Ovary (tissue), 3 donors: ENCODE measurements around the gene A1BG.

ENCODE experiments used
- EP300 ChIP-seq: sonication (generic); formaldehyde crosslinking; IDR thresholded peaks from one replicate; pipeline ENCODE4 v1.6.1; 2017; ENCODE audit warnings: antibody characterized with exemption
- POLR2A ChIP-seq: fragments of 450-650 bp; IDR thresholded peaks from one replicate; pipeline ENCODE4 v1.6.1; 2017; ENCODE audit warnings: antibody characterized with exemption, mild to moderate bottlenecking, moderate library complexity
- TF ChIP-seq, protein P1 (sequence below), 3 donors: fragments of 450-650 bp in 2 of 3; fragments of 200-600 bp in 1 of 3; IDR thresholded peaks; one replicate each; pipeline versions ENCODE4 v1.5.1 to v1.8.0; 2016 to 2022; ENCODE audit warnings: antibody characterized with exemption in 3 of 3, mild to moderate bottlenecking in 1 of 3
- donor health status: DM: no; HTN: no; CAD: no.

DNA sequence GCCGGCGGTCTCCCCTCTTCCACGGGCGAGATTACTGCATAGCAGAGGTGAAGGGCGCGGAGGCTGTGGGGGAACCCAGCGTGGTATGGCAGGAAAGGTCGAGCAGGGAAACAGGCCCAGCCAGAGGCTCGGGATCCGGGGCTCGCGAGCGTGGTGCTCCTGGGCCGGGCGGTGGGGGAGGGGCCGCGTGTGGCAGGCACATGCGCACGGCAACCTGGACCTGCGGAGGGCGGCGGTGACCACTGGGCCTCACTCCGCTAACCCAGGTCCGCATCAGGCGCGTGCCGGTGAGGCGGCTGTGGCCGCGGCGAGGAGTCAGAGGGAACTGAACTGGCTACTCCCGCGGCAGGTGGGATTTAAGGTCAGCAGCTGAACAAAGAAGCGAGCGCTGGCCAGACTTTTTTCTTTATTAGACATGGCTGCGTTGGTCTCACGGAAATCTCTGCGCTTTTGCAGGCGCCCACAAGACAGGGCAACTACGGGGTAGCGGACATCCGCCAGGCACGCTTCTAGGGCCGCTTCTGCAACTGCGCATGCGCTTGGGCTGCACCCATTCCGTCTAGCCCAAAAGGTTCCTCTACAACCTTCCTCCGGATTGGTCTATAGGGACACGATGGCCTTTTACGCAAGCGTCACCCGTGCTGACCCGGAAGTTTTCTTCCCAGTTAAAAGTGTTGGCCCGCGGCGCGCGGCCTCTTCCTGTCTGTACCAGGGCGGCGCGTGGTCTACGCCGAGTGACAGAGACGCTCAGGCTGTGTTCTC is 33.5 kb upstream of the A1BG start, which contains the start of gene RPS5:
- TF ChIP-seq, protein P1, sequence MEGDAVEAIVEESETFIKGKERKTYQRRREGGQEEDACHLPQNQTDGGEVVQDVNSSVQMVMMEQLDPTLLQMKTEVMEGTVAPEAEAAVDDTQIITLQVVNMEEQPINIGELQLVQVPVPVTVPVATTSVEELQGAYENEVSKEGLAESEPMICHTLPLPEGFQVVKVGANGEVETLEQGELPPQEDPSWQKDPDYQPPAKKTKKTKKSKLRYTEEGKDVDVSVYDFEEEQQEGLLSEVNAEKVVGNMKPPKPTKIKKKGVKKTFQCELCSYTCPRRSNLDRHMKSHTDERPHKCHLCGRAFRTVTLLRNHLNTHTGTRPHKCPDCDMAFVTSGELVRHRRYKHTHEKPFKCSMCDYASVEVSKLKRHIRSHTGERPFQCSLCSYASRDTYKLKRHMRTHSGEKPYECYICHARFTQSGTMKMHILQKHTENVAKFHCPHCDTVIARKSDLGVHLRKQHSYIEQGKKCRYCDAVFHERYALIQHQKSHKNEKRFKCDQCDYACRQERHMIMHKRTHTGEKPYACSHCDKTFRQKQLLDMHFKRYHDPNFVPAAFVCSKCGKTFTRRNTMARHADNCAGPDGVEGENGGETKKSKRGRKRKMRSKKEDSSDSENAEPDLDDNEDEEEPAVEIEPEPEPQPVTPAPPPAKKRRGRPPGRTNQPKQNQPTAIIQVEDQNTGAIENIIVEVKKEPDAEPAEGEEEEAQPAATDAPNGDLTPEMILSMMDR (IDR thresholded peaks at IDR 0.05), result no peak
- TF ChIP-seq POLR2A (peak; percentile 82), EP300 (no peak)
